K562 (cell line): ENCODE data around the gene MYO9A. TPM values are rescaled to one million over a fixed set of nuclear protein-coding genes. Genes with fewer than 3 reads are reported as not detected.

Experiments
- AFF4 ChIP-seq: sonication (generic); formaldehyde crosslinking; IDR thresholded peaks from 2 replicates; pipeline ENCODE4 v1.8.0; 2023; ENCODE audit warnings: mild to moderate bottlenecking, missing genetic modification reagents
- DIDO1 ChIP-seq: fragments of 450-650 bp; IDR thresholded peaks from 2 replicates; pipeline ENCODE4 v1.6.1; 2016; ENCODE audit warnings: low read depth, missing biosample characterization, missing genetic modification characterization
- DMBX1 ChIP-seq: fragments of 250-450 bp; sonication (Bioruptor Pico); IDR thresholded peaks from 2 replicates; pipeline ENCODE4 v1.8.0; 2022; ENCODE audit warnings: inconsistent platforms, mild to moderate bottlenecking, moderate library complexity, borderline replicate concordance
- E2F5 ChIP-seq: sonication (generic); formaldehyde crosslinking; IDR thresholded peaks from 2 replicates; pipeline ENCODE4 v1.8.0; 2022; ENCODE audit warnings: mild to moderate bottlenecking, missing genetic modification reagents
- ELF2 ChIP-seq: fragments of 250-450 bp; sonication (Bioruptor Pico); IDR thresholded peaks from 2 replicates; pipeline ENCODE4 v1.5.0; 2021; ENCODE audit warnings: mild to moderate bottlenecking
- GATAD2A ChIP-seq: fragments of 450-650 bp; IDR thresholded peaks from 2 replicates; pipeline ENCODE4 v1.6.1; 2017
- IRF2 ChIP-seq: sonication (generic); formaldehyde crosslinking; IDR thresholded peaks from 2 replicates; pipeline ENCODE4 v1.8.1; 2022; ENCODE audit warnings: mild to moderate bottlenecking, missing genetic modification reagents
- MIER1 ChIP-seq: fragments of 450-650 bp; IDR thresholded peaks from 2 replicates; pipeline ENCODE4 v1.6.1; 2016; ENCODE audit warnings: antibody characterized with exemption, mild to moderate bottlenecking, low read depth
- PATZ1 ChIP-seq: fragments of 250-450 bp; sonication (Bioruptor Pico); IDR thresholded peaks from 2 replicates; pipeline ENCODE4 v1.5.0; 2020; ENCODE audit warnings: mild to moderate bottlenecking, borderline replicate concordance
- POLR2AphosphoS5 ChIP-seq: IDR thresholded peaks from 2 replicates; pipeline ENCODE4 v1.6.1; 2011; ENCODE audit warnings: mild to moderate bottlenecking, low read depth, low read length, moderate library complexity; ENCODE audit not compliant: control insufficient read depth, insufficient read depth
- SAP30 ChIP-seq: fragments of 200-600 bp; sonication (generic); IDR thresholded peaks from 2 replicates; pipeline ENCODE4 v1.6.1; 2012; ENCODE audit warnings: borderline replicate concordance, low read depth, mild to moderate bottlenecking, moderate library complexity, low read length, control low read depth, inconsistent platforms; ENCODE audit not compliant: insufficient read depth, poor library complexity, severe bottlenecking
- SMARCC2 ChIP-seq: fragments of 450-650 bp; IDR thresholded peaks from 2 replicates; pipeline ENCODE4 v1.6.1; 2017; ENCODE audit warnings: antibody characterized with exemption, moderate library complexity, mild to moderate bottlenecking, low read depth
- SRF ChIP-seq, 2 experiments: fragments of 250-450, 450-650 bp in 1 of 2; sonication (Bioruptor Pico) in 1 of 2; sonication (generic) in 1 of 2; formaldehyde crosslinking; IDR thresholded peaks; 2 replicates each; pipeline versions ENCODE4 v1.5.0 to v1.5.1; 2020 to 2022; ENCODE audit warnings: mild to moderate bottlenecking in 1 of 2, missing genetic modification reagents in 1 of 2
- STAT5A ChIP-seq: IDR thresholded peaks from 2 replicates; pipeline ENCODE4 v1.6.1; 2012; ENCODE audit warnings: low read length, inconsistent platforms, borderline replicate concordance
- ZBED1 ChIP-seq: IDR thresholded peaks from 2 replicates; pipeline ENCODE4 v1.6.1; 2014
- ZKSCAN8 ChIP-seq: fragments of 200-800 bp; sonication (Bioruptor generic); IDR thresholded peaks from 2 replicates; pipeline ENCODE4 v1.6.1; 2016; ENCODE audit warnings: missing genetic modification characterization, missing compliant biosample characterization
- polyA plus RNA-seq, 8 experiments: library from polyadenylated mRNA; depleted of rRNA in 4 of 8; stranded (reverse) in 5 of 8; unstranded in 3 of 8; fragments of >200 nt; fragmentation: Nextera tagmentation in 2 of 8; fragmentation: Illumina TruSeq in 1 of 8; extraction: Ambion mirVana in 2 of 8; extraction: Trizol in 1 of 8; gene quantifications; 2 replicates each; pipeline versions ENCODE4 v1.2.1 to v1.2.3, GENCODE V29; 2011 to 2014; ENCODE audit warnings: inconsistent platforms in 1 of 8, missing spikeins in 1 of 8
- total RNA-seq, 7 experiments: library from RNA; depleted of rRNA in 6 of 7; stranded (reverse); fragments of >200 nt in 6 of 7; fragmentation: Illumina TruSeq in 2 of 7; extraction: Trizol in 2 of 7; gene quantifications; 2 replicates each; pipeline versions ENCODE4 v1.2.1 to v1.2.3, GENCODE V29; 2011 to 2021; ENCODE audit warnings: low replicate concordance in 1 of 7
- TF ChIP-seq, protein P1 (sequence below): fragments of 250-450 bp; sonication (Bioruptor Pico); IDR thresholded peaks from 2 replicates; pipeline ENCODE4 v1.9.0; 2021; ENCODE audit warnings: mild to moderate bottlenecking

Gene MYO9A
- total and polyA plus RNA-seq, 9 of the 15 experiments (the other 6 are each of a cell fraction or from before 2014, with no cell fraction given), result 1.9 to 15.4 (median 5.8) TPM

GRCh38 chr15:72117486-72118016 is 399 bp downstream of the MYO9A start (continued):
- TF ChIP-seq DMBX1 (CRISPR knock-in tag) (no peak), DIDO1 (tag) (no peak), MIER1 (no peak), PATZ1 (CRISPR knock-in tag) (no peak), SAP30 (no peak), ELF2 (CRISPR knock-in tag) (no peak), IRF2 (CRISPR knock-in tag) (no peak), ZBED1 (no peak), STAT5A (no peak), ZKSCAN8 (CRISPR knock-in tag) (no peak), POLR2AphosphoS5 (no peak), AFF4 (no peak), SRF (CRISPR knock-in tag; IDR thresholded peaks at IDR 0.05) (no peak), E2F5 (no peak), GATAD2A (no peak), SMARCC2 (no peak)
- TF ChIP-seq, protein P1, sequence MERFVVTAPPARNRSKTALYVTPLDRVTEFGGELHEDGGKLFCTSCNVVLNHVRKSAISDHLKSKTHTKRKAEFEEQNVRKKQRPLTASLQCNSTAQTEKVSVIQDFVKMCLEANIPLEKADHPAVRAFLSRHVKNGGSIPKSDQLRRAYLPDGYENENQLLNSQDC (CRISPR knock-in tag), result no peak
